ENCODE results near the gene A2M.
"Not testable (repeated sequence)": the region's sequence is repeated elsewhere in the genome, so short reads cannot be mapped to it uniquely, and the experiment has no call there.

The A2M gene

DNA sequence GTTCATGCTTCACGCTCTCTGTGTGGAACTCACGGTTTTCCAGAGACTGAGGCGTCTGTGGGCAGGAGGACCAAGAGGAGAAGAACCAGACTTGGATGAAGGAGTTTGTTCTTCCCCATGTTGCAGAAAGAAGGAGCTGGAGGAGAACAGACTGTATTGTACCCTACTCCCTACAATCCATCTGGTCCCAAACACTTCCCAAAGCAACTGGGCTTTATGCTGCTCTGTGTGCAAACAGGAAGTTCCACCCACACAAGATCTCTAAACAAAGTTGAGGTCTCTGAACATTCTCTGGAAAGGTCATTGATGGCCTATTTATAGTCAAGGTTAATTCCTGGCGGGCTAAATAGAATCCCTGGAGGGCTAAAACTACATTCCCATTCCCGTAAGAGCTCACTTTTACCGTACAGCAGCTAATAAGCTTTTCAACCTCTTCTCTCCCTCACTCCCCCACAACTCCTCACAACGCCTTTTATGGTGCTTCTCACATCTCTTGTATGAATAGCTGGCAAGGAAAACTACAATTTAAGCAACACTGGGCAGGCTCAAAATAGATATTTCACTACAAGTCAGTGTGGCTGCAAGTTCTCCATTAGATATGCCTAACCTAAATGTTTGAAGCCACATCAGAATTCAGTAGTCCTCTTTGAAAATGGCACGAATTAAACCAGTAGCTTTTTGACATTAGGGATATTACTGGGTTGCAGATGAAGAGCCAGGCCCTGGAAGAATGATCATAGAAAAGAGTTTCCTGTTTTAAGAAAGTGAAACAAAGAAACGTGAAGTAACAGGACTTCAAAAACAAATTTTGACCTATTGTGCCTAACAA is at the start of gene A2M:
TSS of gene A2M (minus strand) at position 189 of the 829 bp plus-strand sequence. CDS start at position 119, 70 bp downstream.
- peak; percentile 39 for DNase-seq

DNA sequence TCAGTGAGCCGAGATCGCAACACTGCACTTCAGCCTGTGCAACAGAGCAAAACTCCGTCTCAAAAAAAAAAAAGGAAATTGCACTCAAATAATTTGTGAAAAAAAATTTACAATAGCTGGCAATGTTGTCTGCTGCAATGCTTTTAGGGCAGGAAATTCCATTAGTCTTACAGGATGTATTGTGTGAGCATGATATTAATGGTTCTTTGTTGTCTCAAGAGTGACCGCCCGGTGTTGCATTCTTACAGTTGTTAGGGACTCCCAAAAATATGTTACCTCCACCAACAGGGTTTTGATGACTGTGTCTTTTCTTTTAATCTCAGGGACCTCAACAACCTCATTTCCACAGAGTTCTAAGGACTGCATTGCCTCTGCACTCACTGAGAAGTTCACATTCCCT is 47.7 kb upstream of the A2M start:
- no peak for DNase-seq

- no peak for DNase-seq
Measured at GRCh38 chr12:9156119-9156518, 40.4 kb upstream of the A2M start.

DNA sequence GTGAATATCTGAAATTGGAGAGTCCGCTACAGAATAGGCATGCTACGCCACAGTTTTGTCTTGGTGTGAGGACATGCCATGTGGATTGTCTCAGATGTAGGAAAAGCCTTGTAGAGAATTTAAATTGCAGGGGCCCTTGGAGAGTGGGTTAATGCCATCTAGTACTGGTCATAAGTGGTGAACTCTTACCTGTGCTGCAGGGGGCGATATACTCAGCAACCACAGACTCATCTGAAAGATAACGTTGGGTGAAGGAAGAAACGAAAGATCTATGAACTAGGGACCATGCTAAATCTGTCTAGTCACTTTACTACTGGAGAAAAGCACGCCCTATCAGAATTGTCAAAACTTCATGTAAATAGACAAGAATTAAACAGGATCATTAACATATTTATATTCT is 33.7 kb upstream of the A2M start:
- DNase-seq = no peak

DNA sequence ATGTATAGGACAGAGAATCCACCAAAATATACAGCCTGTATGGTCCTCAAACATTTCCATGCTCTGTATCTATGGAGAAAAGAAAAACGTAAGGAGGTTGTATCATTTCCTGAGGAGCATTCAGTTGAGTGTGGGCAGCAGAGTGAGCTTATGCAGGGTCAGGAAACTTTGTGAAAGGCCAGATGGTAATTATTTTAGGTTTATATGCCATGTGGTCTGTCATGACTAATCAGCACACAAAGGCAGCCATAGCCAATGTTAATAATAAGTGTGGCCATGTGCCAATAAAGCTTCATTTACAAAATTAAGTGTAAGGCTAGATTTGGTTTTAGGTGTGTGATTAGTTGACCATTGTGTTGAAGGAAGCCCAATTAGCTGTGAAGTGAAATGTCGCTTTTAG is 33.2 kb upstream of the A2M start:
- DNase-seq = no peak

- DNase-seq = no peak
Measured at GRCh38 chr12:9147461-9147860, 31.7 kb upstream of the A2M start.

GRCh38 chr12:9144730-9145106 is 29.0 kb upstream of the A2M start:
- DNase-seq = no peak

DNA sequence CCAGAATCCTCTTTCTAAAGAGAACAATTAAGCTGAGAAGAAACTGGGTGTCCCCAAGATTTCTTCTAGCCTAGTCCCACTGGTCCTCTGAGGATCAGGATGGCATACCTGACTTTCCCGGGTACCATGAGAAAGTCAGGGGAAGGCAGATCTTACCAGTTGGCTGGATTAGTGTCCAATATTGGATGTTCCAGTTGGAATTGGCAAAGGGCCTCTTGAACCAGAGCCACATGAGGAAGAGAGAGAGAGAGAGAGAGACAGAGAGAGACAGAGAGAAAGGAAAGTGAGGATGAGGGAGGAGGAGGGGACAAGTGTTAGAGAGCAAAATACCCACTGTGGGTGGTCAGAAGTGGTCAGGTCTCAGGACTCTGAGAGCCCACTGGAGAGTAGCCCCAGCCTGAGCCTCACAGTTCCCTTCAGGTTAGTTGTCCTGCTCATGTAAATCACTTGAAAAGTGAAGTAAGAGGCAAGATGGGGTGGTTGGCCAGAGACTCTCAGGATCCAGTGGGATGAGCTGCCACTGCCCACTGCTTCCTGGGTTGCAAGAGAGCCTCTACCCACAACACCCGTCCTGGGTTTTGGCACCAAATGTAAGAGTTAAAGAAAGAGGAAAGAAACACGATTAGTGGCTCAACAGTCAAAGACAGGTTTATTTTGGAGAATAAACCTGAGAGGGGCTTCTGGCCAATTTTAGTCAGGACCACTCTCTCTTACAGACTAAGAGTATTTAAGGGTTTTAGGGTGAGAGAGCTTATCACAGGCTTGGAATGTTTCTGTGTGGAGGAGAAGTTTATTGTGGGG is 28.4 kb upstream of the A2M start:
- DNase-seq = no peak

- no peak for DNase-seq
Measured at GRCh38 chr12:9143137-9143536, 27.4 kb upstream of the A2M start.

DNA sequence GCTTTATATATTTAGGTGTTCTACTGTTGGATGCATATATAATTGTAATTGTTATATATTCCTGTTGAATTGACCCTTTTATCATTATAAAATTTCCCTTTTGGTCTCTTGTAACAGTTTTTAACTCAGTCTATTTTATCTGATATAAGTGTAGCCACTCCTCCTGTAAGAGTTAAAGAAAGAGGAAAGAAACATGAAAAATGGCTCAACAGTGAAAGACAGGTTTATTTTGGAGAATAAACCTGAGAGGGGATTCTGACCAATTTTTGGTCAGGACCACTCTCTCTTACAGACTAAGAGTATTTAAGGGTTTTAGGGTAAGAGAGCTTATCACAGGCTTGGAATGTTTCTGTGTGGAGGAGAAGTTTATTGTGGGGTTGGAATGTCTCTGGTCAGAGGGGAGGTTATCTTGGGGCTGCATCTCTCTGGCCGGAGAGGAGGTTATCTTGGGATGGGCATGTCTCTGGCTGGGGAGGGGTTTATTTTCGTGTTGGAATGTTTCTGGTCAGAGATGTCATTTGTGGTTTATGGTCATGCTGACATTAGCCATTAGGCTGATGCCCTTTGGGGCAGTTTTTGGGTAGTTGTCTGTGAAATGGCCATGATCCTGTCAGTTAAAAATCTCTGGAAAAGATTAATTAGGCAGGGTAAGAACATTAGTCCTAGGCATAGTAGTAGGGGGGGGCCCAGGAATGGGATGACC is 24.0 kb upstream of the A2M start:
- DNase-seq = not testable (repeated sequence)

DNA sequence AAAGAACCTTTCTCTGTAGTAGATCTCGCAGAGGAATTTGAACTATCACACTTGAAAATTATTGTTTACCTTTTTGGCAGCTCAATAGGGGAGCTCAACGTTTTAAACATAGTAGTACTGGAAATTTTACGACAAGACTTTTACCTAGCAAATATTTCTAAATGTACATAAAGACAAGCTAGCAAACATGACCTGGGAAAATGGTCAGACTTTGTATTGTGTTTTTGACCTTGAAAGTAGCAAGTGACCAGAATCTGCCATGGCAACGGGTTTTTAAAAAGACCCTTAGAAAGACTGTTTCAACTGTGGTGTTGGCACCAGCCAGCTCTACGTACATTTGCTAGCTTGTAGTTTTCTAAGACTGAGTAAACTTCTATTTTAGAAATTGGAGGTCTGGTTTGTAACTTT is 20.2 kb upstream of the A2M start:
- no peak for DNase-seq

GRCh38 chr12:9134981-9135628 is 19.4 kb upstream of the A2M start:
- no peak for DNase-seq

DNA sequence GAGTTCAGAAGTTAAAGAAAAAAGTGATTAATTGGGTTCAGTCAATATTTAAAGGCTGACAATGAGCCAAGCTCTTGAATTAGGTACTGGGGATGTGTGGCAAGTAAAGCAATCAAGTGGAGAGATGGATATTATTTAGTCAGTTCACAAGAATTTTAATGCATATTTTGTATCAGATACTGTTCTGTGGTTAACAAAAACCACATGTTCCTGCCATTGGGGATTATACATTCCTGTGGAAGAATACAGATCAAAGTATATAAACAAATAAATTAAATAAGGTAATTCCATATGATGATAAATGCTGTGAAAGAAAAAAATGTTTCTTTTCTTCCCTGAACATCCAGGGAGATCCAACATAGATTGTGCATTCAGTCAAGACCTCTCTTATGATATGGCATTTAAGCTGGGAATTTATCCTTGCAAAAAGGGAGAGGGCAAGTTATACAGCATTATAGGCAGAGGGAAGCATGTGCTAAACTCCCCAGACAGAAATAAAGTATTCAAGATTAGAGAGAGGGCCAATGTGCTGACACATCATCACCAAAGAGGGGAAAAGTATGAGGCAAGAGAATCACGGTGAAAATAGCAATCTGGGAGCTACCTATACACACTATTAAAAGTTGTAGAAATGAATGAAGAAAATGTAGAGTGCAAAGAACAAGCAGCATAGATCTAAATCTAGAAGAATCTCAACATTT is 17.6 kb upstream of the A2M start:
- no peak for DNase-seq

DNA sequence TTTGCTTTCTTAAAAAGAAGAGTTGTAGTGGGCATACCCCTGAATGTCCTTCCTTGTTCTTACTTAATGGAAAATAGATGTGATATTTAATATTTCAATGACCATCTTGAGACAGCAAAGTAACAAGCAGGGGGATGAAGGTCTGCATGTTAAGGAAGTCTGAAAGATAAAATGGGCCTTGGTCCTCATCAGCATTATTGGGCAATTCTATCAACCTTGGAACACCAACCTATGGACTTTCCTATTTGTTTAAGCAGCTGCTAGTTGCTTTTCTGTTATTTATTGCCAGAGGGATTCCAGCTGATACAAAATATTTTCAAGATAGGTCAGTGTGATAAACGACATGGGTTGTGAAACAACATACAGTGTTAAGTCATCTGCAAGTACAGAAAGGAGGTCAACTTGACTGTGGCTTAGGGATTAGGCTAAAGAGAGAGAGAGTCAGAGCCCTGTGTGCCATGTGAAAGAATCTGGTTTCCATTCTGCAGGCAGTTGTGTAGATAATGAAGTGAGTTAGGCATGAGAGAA is 16.4 kb upstream of the A2M start:
- no peak for DNase-seq

DNA sequence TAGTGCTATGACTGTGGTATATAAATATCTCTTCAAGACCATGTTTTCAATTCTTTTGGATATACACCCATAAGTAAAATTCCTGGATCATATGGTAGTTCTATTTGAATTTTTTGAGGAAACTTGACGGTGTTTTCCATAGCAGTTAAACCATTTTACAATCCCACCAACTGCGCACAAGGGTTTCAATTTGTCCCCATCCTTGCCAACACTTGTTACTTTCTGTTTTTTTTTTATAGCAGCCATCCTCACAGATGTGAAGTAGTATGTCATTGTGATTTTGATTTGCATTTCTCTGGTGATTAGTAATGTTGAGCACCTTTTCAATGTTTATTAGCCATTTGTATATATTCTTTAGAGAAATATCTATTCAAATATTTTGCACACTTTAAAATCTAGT is 14.5 kb upstream of the A2M start:
- no peak for DNase-seq

GRCh38 chr12:9127936-9128663 is 12.4 kb upstream of the A2M start:
- no peak for DNase-seq

DNA sequence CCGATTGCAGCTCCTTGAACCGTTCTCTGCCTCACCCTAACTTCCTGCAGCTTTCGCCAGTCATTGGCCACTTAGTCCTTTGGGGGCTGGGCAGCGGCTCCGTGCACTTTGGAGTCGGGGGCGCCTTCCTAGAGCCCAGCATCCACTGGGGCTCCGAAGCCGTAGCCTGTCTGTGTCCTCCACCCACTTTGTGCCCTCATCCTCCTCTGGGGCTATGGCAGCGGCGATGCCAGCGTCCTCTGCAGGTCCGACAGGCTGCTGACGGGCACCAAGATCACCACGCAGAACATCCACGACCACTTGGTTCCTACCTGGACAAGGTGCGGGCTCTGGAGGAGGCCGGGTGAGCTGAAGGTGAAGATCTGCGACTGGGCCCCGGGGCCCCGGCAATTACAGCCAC is 11.8 kb upstream of the A2M start:
- DNase-seq = no peak

GRCh38 chr12:9124383-9125031 is 8.8 kb upstream of the A2M start:
- no peak for DNase-seq

GRCh38 chr12:9123781-9124382 is 8.2 kb upstream of the A2M start:
- DNase-seq = no peak

DNA sequence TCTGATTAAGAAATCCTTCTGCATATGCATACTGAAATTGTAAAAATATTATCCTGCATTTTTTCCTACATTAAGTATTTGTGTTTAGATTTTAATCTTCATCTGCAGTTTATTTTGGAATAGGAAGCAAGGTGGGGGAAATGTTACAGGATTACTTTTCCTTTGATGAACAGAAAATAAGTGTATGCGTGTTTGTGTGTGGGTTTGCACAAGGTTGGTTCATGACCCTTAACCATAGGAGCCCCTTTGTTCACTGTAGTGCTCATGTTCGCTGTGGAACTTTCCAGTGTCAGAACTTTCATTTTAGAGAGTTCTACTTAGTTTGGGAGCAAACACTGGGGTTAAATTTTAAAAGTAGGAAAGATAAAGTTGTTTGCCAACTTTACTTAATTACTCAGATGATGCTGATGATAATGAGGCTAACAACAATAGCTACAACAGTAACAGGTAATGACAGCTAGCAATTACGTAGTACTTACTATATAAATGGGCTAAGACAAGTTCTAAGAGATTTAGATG is 6.4 kb upstream of the A2M start:
- DNase-seq = no peak

Measured in left hindlimb (tissue), 1 donor.